Nephron (organoid): ENCODE measurements around the gene CEMIP.

ENCODE experiments used
- H3K27ac Mint-ChIP-seq, 3 experiments: 2 replicates each; pipeline ENCODE4 v1.8.0; 2020; ENCODE audit warnings: mixed read lengths in 3 of 3, mild to moderate bottlenecking in 2 of 3, moderate library complexity in 1 of 3
- H3K27me3 Mint-ChIP-seq: 2 replicates; pipeline ENCODE4 v1.8.0; 2021; ENCODE audit warnings: low read depth, mild to moderate bottlenecking, moderate library complexity, mixed read lengths
- H3K36me3 Mint-ChIP-seq: 2 replicates; pipeline ENCODE4 v1.8.0; 2020; ENCODE audit warnings: low read depth, mixed read lengths
- H3K4me1 Mint-ChIP-seq: 2 replicates; pipeline ENCODE4 v1.8.0; 2020; ENCODE audit warnings: mixed read lengths
- H3K4me3 Mint-ChIP-seq, 3 experiments: 2 replicates each; pipeline ENCODE4 v1.8.0; 2020; ENCODE audit warnings: mild to moderate bottlenecking in 3 of 3, mixed read lengths in 3 of 3, moderate library complexity in 2 of 3
- H3K9me3 Mint-ChIP-seq: 2 replicates; pipeline ENCODE4 v1.8.0; 2020; ENCODE audit warnings: mixed read lengths
- TF ChIP-seq, protein P1 (sequence below), 3 experiments: fragments of 200-600 bp; sonication (generic); IDR thresholded peaks; one replicate each; pipeline ENCODE4 v1.5.0; 2021; ENCODE audit warnings: antibody characterized with exemption in 3 of 3; ENCODE audit not compliant: unreplicated experiment in 3 of 3

CEMIP gene

DNA sequence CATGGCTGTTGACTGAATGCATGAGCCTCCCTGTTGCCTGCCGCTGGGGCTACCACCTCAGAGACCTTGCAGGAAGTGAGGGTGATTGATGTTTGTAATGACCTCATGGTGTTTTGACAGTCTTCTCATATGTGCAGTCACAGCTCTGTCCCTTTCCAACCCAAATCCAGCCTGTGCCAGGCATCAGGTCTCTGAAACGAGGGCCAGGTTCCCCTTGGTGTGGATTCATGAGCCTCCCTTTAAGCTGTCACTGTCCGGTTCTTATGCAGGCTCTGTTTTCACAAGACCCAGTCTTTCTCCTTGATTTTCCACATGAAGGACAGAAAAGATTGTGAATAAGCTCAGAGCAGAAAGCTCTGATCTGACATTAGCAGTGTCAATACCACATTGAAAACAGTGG, 43.1 kb downstream of the CEMIP start:
- Mint-ChIP-seq H3K4me1 (peaks cover 5% of the 10 kb centered on the region), H3K27me3 (peaks cover 5% of the 10 kb centered on the region), H3K27ac (no peak overlapping the region), H3K4me3 (no peak overlapping the region), H3K36me3 (no peaks in the 10 kb centered on the region), H3K9me3 (no peaks in the 10 kb centered on the region)
- TF ChIP-seq, protein P1, sequence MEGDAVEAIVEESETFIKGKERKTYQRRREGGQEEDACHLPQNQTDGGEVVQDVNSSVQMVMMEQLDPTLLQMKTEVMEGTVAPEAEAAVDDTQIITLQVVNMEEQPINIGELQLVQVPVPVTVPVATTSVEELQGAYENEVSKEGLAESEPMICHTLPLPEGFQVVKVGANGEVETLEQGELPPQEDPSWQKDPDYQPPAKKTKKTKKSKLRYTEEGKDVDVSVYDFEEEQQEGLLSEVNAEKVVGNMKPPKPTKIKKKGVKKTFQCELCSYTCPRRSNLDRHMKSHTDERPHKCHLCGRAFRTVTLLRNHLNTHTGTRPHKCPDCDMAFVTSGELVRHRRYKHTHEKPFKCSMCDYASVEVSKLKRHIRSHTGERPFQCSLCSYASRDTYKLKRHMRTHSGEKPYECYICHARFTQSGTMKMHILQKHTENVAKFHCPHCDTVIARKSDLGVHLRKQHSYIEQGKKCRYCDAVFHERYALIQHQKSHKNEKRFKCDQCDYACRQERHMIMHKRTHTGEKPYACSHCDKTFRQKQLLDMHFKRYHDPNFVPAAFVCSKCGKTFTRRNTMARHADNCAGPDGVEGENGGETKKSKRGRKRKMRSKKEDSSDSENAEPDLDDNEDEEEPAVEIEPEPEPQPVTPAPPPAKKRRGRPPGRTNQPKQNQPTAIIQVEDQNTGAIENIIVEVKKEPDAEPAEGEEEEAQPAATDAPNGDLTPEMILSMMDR (IDR thresholded peaks at IDR 0.05; ENCODE audit: unreplicated experiment in 3 of 3), result no peak

- Mint-ChIP-seq H3K36me3 (no peaks in the 10 kb centered on the region), H3K27me3 (peaks cover 5% of the 10 kb centered on the region), H3K4me1 (peaks cover 5% of the 10 kb centered on the region), H3K9me3 (no peaks in the 10 kb centered on the region), H3K27ac (no peak overlapping the region), H3K4me3 (no peak overlapping the region)
- TF ChIP-seq, protein P1 (IDR thresholded peaks at IDR 0.05; ENCODE audit: unreplicated experiment in 3 of 3), result no peak
Measured at GRCh38 chr15:80822676-80823075, 43.5 kb downstream of the CEMIP start.

GRCh38 chr15:80823120-80823519, 44.0 kb downstream of the CEMIP start:
- Mint-ChIP-seq H3K9me3 (no peaks in the 10 kb centered on the region), H3K4me3 (no peak overlapping the region), H3K4me1 (peaks cover 5% of the 10 kb centered on the region), H3K36me3 (no peaks in the 10 kb centered on the region), H3K27ac (no peak overlapping the region), H3K27me3 (peaks cover 5% of the 10 kb centered on the region)
- TF ChIP-seq, protein P1 (IDR thresholded peaks at IDR 0.05; ENCODE audit: unreplicated experiment in 3 of 3), result no peak

- Mint-ChIP-seq H3K4me1 (peaks cover 12% of the 10 kb centered on the region), H3K27me3 (peaks cover 5% of the 10 kb centered on the region), H3K9me3 (no peaks in the 10 kb centered on the region)
Measured at GRCh38 chr15:80823995-80824394, 44.8 kb downstream of the CEMIP start.

GRCh38 chr15:80825361-80826030, 46.3 kb downstream of the CEMIP start:
- Mint-ChIP-seq H3K27ac (no peak overlapping the region), H3K4me3 (no peak overlapping the region), H3K4me1 (peaks cover 24% of the 10 kb centered on the region), H3K36me3 (no peaks in the 10 kb centered on the region), H3K27me3 (peaks cover 5% of the 10 kb centered on the region), H3K9me3 (no peaks in the 10 kb centered on the region)
- TF ChIP-seq, protein P1 (IDR thresholded peaks at IDR 0.05; ENCODE audit: unreplicated experiment in 3 of 3), result no peak

More at GRCh38 chr15:80823995-80824394, 44.8 kb downstream of the CEMIP start:
- H3K4me3 Mint-ChIP-seq, result no peak overlapping the region
- H3K27ac Mint-ChIP-seq, result no peak overlapping the region
- H3K36me3 Mint-ChIP-seq, result no peaks in the 10 kb centered on the region
- TF ChIP-seq, protein P1 (IDR thresholded peaks at IDR 0.05; ENCODE audit: unreplicated experiment in 3 of 3), result no peak

DNA sequence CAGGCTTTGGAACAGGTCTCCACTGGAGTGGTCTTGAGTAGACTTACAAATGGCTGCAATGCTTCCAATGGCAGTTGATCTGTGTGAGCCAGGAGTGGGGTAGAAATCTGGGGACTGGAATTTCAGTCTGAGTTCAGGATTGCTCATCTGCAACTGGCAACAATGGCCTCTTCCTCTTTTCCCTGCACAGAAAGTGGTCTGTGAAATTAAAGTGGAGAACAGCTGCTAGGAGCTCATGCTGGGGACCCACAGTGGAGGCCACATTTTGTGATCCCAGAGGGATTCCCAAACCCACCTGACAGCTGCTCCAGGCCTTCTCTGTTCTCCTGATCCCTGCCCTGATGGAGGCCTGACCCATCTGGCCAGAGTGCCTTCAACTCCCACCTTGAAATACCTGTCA, 49.6 kb downstream of the CEMIP start:
- Mint-ChIP-seq H3K27ac (peak overlapping the region in 1 of 3 experiments; percentile 56), H3K9me3 (no peaks in the 10 kb centered on the region), H3K4me1 (peaks cover 36% of the 10 kb centered on the region), H3K4me3 (no peak overlapping the region), H3K27me3 (peaks cover 12% of the 10 kb centered on the region), H3K36me3 (no peaks in the 10 kb centered on the region)
- TF ChIP-seq, protein P1 (IDR thresholded peaks at IDR 0.05; ENCODE audit: unreplicated experiment in 3 of 3), result no peak
